HS-5 (cell line): Measurements from ENCODE around the gene GAS2L2.

Experiments used
- DNase-seq: peaks from one replicate; pipeline ENCODE4 v3.0.0-alpha.2; 2012; ENCODE audit warnings: low read depth

Gene GAS2L2

DNA sequence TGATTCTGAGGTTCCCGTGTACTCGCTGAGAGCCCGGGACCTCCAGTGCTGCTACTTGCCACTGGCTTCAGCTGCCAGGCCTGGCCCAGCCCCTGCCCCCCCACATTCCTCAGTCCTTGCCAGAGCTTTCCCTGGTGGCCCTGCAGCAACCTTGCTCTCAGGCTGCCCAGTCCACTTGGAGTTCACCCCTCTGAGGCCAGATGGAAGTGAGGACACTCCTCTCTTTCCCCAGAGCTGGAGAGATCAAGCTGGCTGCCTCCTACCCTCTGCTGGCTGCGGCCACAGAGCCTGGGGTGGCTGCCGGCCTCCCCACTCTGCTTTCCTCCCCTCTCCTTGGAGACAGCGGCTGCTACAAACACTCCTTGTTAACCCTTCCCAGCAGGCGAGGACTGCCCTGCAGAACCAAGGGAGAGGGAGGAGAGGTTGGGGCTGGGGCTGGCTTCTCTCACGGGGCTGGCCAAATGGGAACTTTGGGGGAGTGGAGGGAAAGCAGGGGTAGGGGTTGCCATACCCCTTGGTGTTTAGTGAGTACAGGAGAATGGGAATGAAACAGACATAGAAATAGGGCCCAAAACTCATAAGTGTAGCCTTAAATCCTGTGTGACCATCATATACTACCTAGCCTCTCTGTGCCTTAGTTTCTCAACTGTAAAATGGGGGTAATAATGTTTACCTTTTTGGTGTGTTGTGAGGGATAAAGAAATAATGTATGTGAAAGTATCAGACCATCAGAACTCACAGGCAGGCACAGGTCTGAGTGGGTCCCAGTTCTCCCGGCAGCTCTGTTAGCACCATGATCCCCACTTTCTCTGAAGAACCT lies at the start of gene GAS2L2:
Gene GAS2L2 (minus strand): TSS at position 295 of the 820 bp plus-strand sequence. CDS start 389 bp downstream, outside the sequence.
- DNase-seq = no peak

DNA sequence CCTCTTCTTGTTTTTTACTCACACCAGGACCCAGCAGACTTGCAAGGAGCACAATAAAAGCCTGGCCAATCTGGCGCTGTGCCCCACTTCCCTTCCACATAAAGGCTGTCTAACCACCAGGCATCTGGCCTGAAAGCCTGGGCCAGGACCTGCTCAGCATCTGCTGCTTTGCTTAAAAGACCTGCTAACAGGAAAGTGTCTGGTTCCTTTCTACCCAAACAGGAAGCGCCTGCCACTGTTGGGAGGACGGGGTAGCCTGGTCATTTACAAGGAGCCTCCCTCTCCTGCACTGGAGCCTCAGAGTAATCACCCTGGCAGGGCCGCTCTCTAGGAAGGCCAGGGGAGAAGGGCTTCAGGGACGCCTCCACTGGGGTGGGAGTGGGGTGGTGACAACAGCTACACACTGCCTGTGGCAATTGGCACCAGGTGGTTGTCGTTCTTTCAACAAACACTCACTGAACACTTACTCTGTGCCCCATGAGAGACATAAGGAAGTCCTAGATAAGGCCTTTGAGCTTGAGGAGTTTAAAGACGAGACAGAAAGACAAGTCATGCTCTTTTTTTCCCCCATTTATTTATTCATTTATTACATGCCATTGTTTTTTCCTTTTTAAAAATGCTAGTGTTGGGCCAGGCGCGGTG lies 48.7 kb upstream of the GAS2L2 start:
- no peak for DNase-seq

DNA sequence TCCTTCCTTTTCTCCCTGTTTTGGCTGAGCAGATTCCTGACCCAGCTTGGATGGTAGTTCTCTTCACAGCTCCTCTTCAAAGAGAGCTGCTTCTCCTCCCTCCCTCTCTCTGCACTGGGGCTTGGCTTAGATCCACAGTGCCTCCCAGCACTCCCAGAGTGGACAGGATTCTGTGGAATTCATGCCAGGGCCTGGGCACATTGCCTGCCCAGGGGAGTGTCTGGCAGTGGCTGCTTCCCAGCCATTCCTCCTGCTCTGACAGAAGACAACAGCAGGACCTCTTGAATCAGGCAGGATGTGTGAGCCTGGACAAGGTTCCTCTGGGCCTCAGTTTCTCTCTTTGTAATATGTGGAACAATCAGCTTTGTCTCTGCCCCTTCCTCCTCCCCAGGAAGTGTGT lies 46.9 kb upstream of the GAS2L2 start:
- no peak for DNase-seq

DNA sequence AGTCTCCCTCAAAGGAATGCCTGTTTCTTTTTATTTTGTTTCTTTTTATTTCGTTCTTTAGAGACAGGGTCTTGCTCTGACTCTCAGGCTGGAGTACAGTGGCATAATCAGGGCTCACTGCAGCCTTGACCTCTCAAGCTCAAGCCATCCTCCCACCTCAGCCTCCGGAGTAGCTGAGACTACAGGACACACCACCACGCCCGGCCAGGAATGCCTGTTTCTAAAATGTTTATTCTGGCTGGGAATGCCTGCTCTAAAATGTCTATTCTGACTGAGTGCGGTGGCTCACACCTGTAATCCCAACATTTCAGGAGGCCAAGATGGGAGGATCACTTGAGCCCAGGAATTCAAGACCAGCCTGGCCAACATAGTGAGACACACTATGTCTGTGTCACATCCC lies 44.9 kb upstream of the GAS2L2 start:
- no peak for DNase-seq

DNA sequence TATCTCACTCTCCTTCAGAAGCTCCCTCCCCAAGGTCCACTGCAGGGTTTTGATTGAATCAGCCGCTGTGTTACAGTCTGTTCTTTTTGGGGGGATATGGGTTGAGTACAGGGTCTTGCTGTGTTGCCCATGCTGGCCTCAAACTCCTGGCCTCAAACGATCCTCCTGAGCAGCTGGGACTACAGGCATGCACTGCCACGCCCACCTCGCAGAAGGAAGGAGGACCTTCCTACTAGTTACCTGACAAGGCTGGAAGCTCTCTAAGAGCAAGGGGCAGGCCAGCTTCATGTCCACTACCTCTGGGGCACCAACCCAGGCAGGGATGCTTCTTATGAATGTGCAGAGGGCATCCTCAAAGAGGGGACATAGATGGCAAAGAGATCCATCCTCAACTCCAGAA lies 44.3 kb upstream of the GAS2L2 start:
- no peak for DNase-seq

DNA sequence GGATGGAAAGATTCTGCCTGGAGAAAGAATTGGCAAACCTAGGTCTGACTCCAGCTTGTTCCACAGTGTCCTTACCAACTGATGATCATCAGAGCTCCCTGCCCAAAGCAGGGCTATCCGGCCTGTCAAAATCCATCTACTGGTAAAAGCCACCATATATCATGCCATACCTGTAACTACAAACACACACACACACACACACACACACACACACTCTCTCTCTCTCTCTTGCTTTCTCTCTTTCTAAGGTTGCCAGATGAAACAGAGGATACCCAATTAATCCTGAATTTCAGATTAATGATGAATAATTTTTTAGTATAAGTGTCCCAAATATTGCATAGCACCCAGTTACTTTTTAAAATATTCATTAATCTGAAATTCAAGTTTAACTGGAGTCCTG lies 43.9 kb upstream of the GAS2L2 start:
- no peak for DNase-seq

DNA sequence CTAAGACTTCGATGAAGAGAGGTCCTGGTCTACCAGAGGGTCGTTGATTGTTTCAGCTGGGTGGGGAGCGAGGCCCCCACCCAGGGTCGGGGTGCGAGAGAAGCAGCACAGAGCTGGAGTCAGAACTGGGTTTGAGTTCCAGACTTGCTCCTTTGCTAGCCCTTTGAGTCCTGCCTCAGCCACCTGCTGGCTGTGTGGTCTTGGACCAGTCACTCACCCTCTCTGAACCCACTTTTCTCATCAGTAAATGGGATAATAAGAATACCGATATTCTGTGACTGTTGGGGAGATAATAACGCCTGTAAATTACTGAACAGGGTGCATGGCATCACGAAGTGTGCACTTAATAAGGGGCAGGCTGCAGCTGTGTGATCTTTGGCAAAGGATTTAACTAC lies 42.8 kb upstream of the GAS2L2 start:
- DNase-seq = no peak

DNA sequence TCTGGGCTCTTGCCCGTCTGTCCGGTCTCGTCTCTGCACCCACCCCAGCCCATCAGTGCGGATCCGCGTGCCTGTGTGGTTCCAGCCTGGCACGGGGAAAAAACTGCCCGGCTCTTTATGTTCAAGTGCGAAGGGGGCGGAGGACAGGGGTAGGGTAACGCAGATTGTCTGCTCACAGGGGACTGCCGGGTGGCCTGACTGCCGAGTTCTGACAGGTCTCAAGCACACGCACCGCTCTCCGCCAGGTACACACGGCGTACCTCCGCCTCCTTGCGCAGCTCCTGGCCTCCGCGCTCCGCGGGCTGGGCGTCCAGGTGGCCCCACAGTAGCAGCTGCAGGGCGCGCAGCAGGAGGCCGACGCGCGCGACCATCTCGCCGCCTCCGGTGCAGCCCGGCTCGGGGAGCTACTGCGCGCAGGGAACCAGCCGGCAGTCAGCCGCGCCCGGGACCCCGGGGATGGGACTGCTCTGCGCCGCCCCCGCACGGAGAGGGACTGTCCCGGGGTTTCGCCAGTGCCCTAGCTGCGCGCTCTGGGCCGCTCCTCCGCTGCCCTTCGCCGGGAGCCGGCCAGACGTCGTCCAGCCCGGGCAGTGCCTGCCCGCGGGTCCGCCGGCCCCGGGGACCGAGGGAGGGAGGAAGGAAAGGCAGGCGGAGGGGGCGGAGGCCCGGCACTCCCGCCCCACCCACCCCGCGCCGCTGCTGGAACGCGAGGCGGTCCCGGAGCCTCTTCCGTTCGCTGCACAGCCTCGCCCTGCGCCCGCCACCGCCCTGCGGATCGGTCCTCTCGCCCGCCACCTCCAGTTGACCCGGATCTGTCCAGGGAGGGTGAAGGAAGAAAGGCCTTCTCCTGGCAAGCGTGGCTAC lies 42.2 kb upstream of the GAS2L2 start, which contains the start of gene MMP28:
Gene MMP28 (minus strand): TSS at position 635 of the 864 bp plus-strand sequence. CDS start 264 bp downstream, at position 371.
- DNase-seq = no peak

DNA sequence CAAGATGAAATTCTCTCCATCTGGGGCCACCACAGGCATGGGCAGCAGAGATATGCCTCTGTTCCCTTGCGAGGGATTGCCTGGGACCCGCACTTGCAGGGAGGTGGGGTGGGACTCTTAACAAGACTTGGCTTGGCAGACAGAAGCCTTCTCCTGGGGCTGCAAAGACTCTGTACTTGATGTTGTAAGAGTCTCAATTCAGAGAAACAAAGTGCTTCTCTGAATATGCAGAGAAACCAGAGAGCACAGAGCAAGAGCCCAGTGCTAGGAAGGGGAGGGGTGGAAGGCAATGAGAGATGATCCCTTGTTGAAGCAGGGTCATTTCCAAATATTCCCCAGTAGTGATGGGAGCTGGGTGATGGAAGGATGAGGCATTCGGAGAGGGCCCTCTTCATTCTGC lies 40.2 kb upstream of the GAS2L2 start:
- no peak for DNase-seq

DNA sequence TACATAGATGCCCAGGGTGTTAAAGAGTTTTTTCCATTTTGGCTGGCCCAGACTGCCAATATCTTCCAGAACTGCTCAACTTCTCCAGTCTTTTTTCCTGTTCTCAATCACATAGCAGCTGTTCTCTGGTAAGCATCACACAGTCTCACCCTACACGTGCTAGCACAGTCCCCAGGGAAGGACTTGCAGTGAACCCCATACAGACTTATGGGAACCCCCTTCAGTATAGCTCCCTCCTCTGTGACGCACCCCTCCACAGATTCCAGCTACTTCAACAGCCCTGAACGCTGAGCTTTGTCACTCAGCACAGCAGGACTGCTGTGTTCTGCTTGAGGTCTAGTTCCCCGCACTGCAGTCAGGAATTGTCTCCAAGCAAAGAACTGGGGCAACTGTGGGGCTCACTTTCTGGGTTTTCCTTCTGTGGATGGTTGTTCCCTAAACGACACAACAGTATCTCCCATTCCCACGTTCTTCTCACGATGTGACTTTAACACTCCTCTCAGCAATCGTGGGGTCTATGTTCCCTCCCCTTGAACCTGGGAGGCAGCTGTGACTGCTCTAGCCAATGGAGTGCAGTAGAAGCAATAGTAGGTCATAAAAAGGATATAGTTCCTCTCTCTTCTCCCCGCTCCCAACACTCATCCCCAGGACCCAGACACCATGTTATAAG lies 38.8 kb upstream of the GAS2L2 start:
- no peak for DNase-seq

DNA sequence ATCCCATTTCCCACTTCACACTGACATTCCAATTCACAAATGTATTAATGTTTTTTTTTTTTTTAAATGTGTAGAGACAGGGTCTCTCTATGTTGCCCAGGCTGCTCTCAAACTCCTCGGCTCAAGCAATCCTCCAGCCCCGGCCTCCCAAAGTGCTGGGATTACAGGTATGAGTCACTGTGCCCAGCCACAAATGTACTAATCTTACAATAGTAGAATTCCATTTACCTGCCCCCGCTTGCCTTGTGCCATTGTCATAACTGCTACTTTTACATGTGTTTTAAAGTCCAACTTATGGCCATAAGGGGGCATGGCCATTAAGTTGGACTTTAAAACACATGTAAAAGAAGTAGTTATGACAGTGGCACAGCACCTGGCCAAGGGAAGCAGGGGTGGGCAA lies 37.8 kb upstream of the GAS2L2 start:
- no peak for DNase-seq

DNA sequence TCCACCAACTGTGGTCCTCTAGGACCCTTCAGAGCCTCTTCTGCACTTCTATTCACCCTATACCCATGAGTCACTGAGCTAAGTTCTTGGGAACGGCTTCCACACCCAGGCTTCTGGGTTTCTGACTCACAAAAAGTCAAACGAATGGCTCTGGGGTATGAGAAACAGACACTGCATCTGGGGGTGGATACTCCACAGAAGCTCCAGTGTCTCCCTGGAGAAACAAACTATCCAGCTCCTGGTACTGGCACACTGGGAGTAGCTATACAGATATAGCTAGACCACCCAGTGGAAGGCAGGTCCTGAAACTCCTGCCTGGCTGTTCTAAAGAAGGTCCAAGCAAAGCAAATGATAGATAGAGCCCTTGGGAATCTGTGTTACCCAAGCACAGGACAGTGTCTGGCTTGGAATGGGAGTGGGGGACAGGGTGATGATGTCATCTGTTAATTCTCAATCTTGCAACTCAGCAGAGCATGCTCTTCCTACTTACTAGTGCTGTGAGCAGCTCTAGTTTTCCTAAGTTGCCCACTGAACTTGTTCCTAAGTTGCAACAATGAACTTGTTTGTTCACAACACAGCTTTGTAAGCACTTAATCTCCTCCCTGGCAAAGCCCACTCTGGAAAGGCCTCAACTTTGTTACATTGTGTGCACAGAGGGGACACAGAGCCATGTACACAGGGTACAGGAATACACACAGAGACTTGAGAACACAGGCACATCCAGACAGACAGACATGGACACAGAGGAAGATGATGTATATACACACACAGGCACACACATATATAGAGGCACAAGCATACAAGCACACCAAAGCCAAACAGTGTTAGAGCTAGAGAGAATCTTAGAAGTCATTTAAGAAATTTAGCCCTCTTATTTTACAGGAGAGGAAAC lies 35.7 kb upstream of the GAS2L2 start:
- DNase-seq = no peak

DNA sequence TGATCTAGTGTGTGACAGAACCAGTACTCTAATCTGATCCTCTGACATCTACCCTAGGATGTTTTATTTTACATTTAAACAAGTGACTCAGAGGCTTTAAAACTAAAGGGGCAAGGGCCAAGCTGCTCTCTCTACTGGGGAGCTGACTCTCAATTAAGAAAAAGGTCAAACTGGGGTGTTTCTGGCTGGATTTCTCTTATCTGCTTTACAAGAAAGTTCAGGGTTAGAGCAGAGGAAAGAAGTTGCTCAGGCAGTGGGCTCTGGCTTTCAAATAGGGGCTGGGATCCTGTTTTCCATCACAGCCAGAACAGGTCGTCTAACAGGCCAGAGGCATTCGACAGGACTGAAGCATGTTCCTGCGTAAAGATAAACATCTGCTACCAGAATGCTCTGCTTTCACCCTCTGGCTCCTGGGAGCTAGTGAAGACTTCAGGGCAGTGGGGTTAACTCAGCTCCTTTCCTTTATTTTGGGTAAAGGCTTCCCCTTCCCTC lies 33.9 kb upstream of the GAS2L2 start:
- DNase-seq = no peak

DNA sequence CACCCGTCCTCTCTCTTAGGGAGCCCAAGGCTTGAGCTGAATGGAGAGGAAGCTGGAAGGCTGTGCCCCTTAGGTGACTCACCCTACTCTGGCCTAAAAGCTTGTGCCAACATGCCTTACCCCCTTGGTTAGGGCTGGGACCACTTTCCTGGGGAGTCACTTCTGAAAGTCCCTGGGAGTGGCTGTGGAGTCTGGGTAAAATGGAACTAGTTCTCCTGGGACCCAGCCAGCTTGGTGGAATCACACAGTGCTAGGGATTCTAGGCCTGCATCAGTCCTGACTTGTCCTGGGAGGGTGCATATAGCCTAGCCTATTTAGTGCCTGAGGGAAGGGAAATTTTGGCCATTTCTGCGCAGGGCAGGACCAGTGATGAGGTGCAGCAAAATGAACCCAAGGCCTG lies 31.9 kb upstream of the GAS2L2 start:
- no peak for DNase-seq

DNA sequence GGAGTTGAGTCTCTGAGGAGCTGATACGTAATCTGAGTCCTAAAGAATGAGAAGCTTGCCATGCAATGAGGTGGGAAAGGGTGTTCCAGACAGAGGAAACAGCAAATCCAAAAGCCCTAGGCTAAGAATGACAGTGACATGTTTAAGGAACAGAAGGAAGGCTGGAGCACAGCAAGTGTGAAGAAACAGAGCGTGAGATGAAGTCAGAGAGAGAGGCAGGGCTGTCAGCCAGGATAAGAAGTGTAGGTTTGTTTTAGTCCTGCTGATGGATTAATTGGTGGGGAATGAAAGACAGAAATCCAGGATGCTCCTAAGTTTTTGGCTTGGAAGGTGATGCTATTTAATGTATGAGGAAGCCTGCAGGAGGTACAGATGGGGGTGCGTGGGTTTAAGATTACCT lies 27.9 kb upstream of the GAS2L2 start:
- no peak for DNase-seq

DNA sequence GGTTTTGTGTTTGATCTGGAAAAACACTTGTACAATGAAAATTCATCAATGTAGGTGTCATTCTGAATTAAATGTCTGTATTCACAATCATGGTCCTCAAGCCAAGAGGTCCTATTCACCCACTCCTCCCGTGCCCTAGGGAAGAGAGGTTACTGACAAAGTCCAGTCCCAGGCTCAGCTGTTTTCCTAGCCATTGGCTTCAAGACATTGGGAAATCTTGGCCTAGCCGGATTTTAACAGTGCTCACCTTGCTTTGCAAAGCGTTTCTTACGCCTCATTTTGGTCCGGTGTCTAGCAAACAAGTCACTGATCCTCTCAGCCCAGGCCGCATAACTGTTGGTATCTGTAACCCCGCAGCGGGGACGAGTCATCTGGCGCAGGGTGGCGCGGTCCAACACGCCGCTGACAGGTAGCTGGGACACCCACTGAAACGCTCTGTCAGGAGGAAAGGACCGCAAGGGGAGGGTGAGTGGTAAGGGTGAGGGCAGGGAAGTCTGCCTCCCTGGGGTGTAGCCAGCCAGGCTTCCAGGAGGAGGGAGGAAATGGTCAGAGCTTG lies 25.7 kb upstream of the GAS2L2 start:
- DNase-seq = no peak

DNA sequence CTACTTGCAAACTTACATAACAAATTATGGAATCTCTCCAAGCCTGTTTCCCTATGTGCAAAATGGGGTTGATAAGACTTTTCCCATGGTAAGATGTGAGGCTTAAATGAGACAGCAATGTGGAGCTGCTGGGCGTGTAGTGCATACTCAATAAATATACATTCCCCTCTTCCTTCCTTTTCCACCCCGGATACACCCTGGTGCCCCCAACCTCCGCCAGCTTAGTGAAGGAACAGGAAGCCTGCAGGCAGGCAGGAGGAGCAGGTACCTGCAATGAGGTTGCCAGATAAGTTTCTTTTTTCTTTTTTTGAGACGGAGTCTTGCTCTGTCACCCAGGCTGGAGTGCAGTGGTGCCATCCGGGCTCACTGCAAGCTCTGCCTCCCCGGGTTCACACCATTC lies 22.5 kb upstream of the GAS2L2 start:
- no peak for DNase-seq

DNA sequence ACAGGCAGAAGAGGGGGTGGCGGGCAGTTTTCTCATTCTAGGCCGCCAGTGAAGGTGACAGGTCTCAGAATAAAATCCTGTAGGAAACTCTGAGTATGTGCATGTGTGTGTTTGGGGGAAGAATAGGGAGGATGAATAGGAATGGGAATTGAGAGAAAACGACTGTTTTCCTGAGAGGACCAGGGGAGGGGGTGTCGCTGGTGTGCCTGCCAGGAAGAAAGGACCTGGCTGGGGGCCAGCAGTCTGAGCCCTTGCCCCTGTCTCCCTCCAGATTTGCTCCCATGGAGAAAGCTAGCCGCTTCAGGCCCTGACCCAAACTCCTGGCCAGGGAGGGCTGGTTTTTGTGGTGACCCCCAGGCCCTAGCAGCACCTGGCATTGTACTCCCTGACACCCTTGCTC lies 22.0 kb upstream of the GAS2L2 start:
- DNase-seq = no peak

DNA sequence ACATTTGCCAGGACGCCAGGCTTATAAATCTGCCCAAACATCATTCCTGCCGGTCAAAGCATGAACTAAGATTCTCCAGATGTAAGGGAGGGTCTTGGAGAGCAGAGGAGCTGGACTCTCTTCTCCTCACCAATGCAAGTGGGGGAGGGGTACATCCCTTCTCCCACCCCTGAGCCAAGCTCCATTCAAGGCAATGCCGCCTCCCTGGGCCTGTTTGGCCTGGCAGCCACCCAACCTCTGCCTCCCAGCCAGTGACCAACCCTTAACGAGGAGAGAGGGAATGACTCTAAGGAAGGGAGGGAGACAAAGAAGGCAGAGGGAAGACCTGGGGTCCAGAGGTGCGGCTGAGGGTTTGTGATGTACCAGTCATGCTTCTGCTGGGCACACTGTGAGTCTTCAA lies 21.5 kb upstream of the GAS2L2 start:
- no peak for DNase-seq

DNA sequence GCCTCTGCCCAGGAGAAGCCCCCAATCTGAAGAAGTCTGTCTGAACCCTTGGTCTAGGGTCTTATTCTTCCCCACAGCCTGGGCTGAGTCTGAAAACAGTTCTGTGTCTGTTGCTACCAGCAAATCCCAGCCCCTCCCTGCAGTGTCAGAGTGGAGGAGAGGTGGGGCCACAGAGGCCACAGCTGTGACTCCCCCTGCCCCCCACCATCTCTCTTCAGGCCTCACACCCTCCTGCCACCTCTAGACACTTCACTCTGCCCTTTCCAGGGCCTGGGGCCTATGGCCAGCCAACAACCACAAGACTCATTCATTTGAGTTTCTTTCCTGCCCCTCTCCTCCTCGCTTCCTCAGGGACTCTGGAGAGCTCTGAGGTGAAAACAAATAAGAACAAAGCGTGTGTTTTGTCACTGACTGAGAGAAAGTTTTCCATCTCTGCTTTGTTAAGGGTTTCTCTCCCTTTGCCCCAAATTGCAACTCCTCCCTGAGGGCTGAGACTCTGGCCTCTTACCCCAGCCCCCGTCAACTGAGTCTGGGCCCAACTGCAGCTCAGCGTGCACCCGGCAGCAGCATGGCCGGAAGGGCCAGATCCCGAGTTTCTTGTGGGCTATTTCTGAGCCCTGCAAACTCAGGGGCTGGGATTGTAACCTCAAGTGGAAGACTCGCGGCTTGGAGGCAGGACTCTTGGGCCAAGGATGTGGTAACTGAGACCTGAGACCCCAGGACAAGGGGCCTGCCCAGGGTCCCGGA lies 20.8 kb upstream of the GAS2L2 start:
- DNase-seq = no peak
